H1 (cell line): ENCODE data around the gene DGKD. TPM values are rescaled to one million over a fixed set of nuclear protein-coding genes. Genes with fewer than 3 reads are reported as not detected.

Experiments used
- CTCF ChIA-PET: fragments of 300-600 bp; sonication (Branson Sonifier 250); formaldehyde crosslinking; loops from one replicate; lab custom pipeline; 2021; ENCODE audit not compliant: partially characterized antibody; lab: Charles Lee
- POLR2A ChIA-PET: fragments of 300-600 bp; sonication (Branson Sonifier 250); formaldehyde crosslinking; loops from one replicate; lab custom pipeline; 2021; ENCODE audit warnings: inconsistent platforms; ENCODE audit not compliant: partially characterized antibody; lab: Charles Lee
- DNase-seq, 2 experiments: peaks; one replicate each; pipeline versions ENCODE4 v3.0.0 to v3.0.0-alpha.2; 2010 to 2022; ENCODE audit warnings: low spot score in 2 of 2, low read depth in 1 of 2, mixed read lengths in 1 of 2
- FAIRE-seq: peaks from 2 replicates; lab custom pipeline; 2011; peaks lifted over from hg19 to GRCh38; lab: Jason Lieb, UNC
- H2AFZ ChIP-seq: 2 replicates; pipeline ENCODE4 v1.8.1; 2012; ENCODE audit warnings: low read length, inconsistent platforms
- H2AK5ac ChIP-seq: 2 replicates; pipeline ENCODE4 v1.6.1; 2013; ENCODE audit warnings: low read depth, low read length
- H2BK120ac ChIP-seq: replicated peaks from 2 replicates; pipeline ENCODE3; 2013; ENCODE audit warnings: low read depth, low read length, inconsistent platforms
- H2BK12ac ChIP-seq: 2 replicates; pipeline ENCODE4 v1.6.1; 2013; ENCODE audit warnings: low read depth, low read length
- H2BK15ac ChIP-seq: 2 replicates; pipeline ENCODE4 v1.6.1; 2013; ENCODE audit warnings: low read length
- H2BK20ac ChIP-seq: 2 replicates; pipeline ENCODE4 v1.6.1; 2013; ENCODE audit warnings: low read length
- H2BK5ac ChIP-seq: 2 replicates; pipeline ENCODE4 v1.6.1; 2013; ENCODE audit warnings: low read depth, low read length
- H3K14ac ChIP-seq: 2 replicates; pipeline ENCODE4 v1.6.1; 2013; ENCODE audit warnings: inconsistent platforms; ENCODE audit not compliant: insufficient read length
- H3K18ac ChIP-seq: 2 replicates; pipeline ENCODE4 v1.6.1; 2013; ENCODE audit warnings: low read length; ENCODE audit errors: extremely low read depth
- H3K23ac ChIP-seq: 2 replicates; pipeline ENCODE4 v1.6.1; 2013; ENCODE audit warnings: inconsistent platforms; ENCODE audit not compliant: insufficient read length
- H3K23me2 ChIP-seq: 2 replicates; pipeline ENCODE4 v1.6.1; 2013; ENCODE audit warnings: low read depth, low read length
- H3K27ac ChIP-seq: 2 replicates; pipeline ENCODE4 v1.6.1; 2011; ENCODE audit warnings: low read depth, low read length, inconsistent platforms
- H3K27me3 ChIP-seq, 4 experiments: replicated peaks in 1 of 4; 1 replicate in 1 of 4; 2 replicates in 3 of 4; pipeline versions ENCODE4 v1.6.1 to v1.8.1; 2011 to 2013; ENCODE audit warnings: low read length in 3 of 4, mild to moderate bottlenecking in 3 of 4, inconsistent platforms in 2 of 4, mixed read lengths in 2 of 4, moderate library complexity in 1 of 4; ENCODE audit not compliant: control insufficient read depth in 3 of 4, insufficient read depth in 3 of 4; ENCODE audit errors: extremely low read depth in 1 of 4
- H3K36me3 ChIP-seq, 4 experiments: 2 replicates each; pipeline versions ENCODE4 v1.6.1 to v1.8.1; 2011 to 2013; ENCODE audit warnings: mild to moderate bottlenecking in 4 of 4, low read length in 3 of 4, moderate library complexity in 2 of 4, control low read depth in 1 of 4, inconsistent platforms in 1 of 4; ENCODE audit not compliant: insufficient read depth in 4 of 4, control insufficient read depth in 2 of 4
- H3K4ac ChIP-seq: replicated peaks from 2 replicates; pipeline ENCODE3; 2013; ENCODE audit warnings: low read length, low read depth, mixed read lengths, inconsistent platforms; ENCODE audit not compliant: insufficient read length
- H3K4me1 ChIP-seq, 4 experiments: replicated peaks in 1 of 4; 1 replicate in 1 of 4; 2 replicates in 3 of 4; pipeline versions ENCODE4 v1.6.1 to v1.8.1; 2011 to 2013; ENCODE audit warnings: low read length in 3 of 4, inconsistent platforms in 2 of 4, mixed read lengths in 1 of 4; ENCODE audit not compliant: insufficient read depth in 4 of 4, control insufficient read depth in 3 of 4
- H3K4me2 ChIP-seq, 2 experiments: 2 replicates each; pipeline versions ENCODE4 v1.6.1 to v1.8.1; 2011 to 2013; ENCODE audit warnings: low read depth in 2 of 2, low read length in 2 of 2, control low read depth in 1 of 2, inconsistent platforms in 1 of 2, mild to moderate bottlenecking in 1 of 2; ENCODE audit not compliant: insufficient read depth in 1 of 2
- H3K4me3 ChIP-seq, 4 experiments: fragments of 200-600, 300-600 bp in 1 of 4; sonication (generic), shearing (Covaris generic), sonication (Bioruptor Twin) in 1 of 4; 2 replicates each; pipeline versions ENCODE4 v1.5.1 to v1.8.1; 2011 to 2016; ENCODE audit warnings: low read length in 4 of 4, low read depth in 3 of 4, control low read depth in 2 of 4, inconsistent platforms in 2 of 4, mild to moderate bottlenecking in 2 of 4, mixed read lengths in 1 of 4, moderate library complexity in 1 of 4; ENCODE audit not compliant: insufficient read depth in 2 of 4; ENCODE audit errors: extremely low read depth in 1 of 4
- H3K56ac ChIP-seq: replicated peaks from 2 replicates; pipeline ENCODE3; 2013; ENCODE audit warnings: low read depth, mild to moderate bottlenecking, mixed read lengths, low read length, inconsistent platforms; ENCODE audit not compliant: insufficient read length
- H3K79me1 ChIP-seq: 2 replicates; pipeline ENCODE4 v1.6.1; 2013; ENCODE audit warnings: low read depth, low read length, control low read depth
- H3K79me2 ChIP-seq, 2 experiments: 2 replicates each; pipeline versions ENCODE4 v1.6.1 to v1.8.1; 2012 to 2013; ENCODE audit warnings: low read length in 2 of 2, mild to moderate bottlenecking in 2 of 2, inconsistent platforms in 1 of 2; ENCODE audit not compliant: insufficient read depth in 2 of 2, control insufficient read depth in 1 of 2
- H3K9ac ChIP-seq, 4 experiments: replicated peaks in 1 of 4; 1 replicate in 1 of 4; 2 replicates in 3 of 4; pipeline versions ENCODE4 v1.6.1 to v1.8.1; 2011 to 2013; ENCODE audit warnings: low read depth in 3 of 4, low read length in 3 of 4, control low read depth in 2 of 4, mild to moderate bottlenecking in 2 of 4, moderate library complexity in 2 of 4, inconsistent platforms in 1 of 4; ENCODE audit errors: extremely low read depth in 1 of 4
- H3K9me3 ChIP-seq, 2 experiments: 2 replicates each; pipeline versions ENCODE4 v1.6.1 to v1.8.1; 2012 to 2013; ENCODE audit warnings: mild to moderate bottlenecking in 2 of 2, moderate library complexity in 2 of 2, control low read depth in 1 of 2, inconsistent platforms in 1 of 2, low read depth in 1 of 2, low read length in 1 of 2, mixed read lengths in 1 of 2; ENCODE audit not compliant: insufficient read depth in 2 of 2
- H4K20me1 ChIP-seq, 2 experiments: replicated peaks in 1 of 2; 2 replicates each; pipeline versions ENCODE3 to v1.8.1; 2011 to 2013; ENCODE audit warnings: inconsistent platforms in 2 of 2, low read length in 2 of 2, mild to moderate bottlenecking in 1 of 2; ENCODE audit not compliant: insufficient read depth in 2 of 2, control insufficient read depth in 1 of 2
- H4K5ac ChIP-seq: 2 replicates; pipeline ENCODE4 v1.6.1; 2013; ENCODE audit warnings: low read length, low read depth, mixed read lengths, inconsistent platforms; ENCODE audit not compliant: insufficient read length
- H4K8ac ChIP-seq: 2 replicates; pipeline ENCODE4 v1.8.0; 2013; ENCODE audit warnings: mild to moderate bottlenecking, moderate library complexity, low read length, inconsistent platforms; ENCODE audit not compliant: insufficient read depth; ENCODE audit errors: extremely low read depth
- H4K91ac ChIP-seq: replicated peaks from 2 replicates; pipeline ENCODE3; 2013; ENCODE audit warnings: low read length, mixed read lengths, inconsistent platforms; ENCODE audit not compliant: insufficient read length
- HDAC2 ChIP-seq, 2 experiments: fragments of 300-600 bp in 1 of 2; sonication (generic) in 1 of 2; IDR thresholded peaks; 2 replicates each; pipeline ENCODE4 v1.6.1; 2011 to 2012; ENCODE audit warnings: low read depth in 2 of 2, low read length in 2 of 2, mild to moderate bottlenecking in 2 of 2, moderate library complexity in 2 of 2, borderline replicate concordance in 1 of 2, inconsistent platforms in 1 of 2
- KDM5A ChIP-seq: fragments of 200-600 bp; IDR thresholded peaks from 2 replicates; pipeline ENCODE4 v1.7.1; 2012; ENCODE audit warnings: mild to moderate bottlenecking, low read length, inconsistent platforms, mixed read lengths
- PHF8 ChIP-seq: fragments of 200-600 bp; sonication (generic); conservative IDR thresholded peaks from 2 replicates; pipeline ENCODE4 v1.7.1; 2012; ENCODE audit warnings: low read depth, mild to moderate bottlenecking, inconsistent platforms, low read length, moderate library complexity
- SAP30 ChIP-seq: fragments of 300-600 bp; sonication (generic); IDR thresholded peaks from 2 replicates; pipeline ENCODE4 v1.7.1; 2012; ENCODE audit warnings: low read length, moderate library complexity, mild to moderate bottlenecking, inconsistent platforms; ENCODE audit not compliant: insufficient read depth, insufficient replicate concordance
- SP1 ChIP-seq: IDR thresholded peaks from 2 replicates; pipeline ENCODE4 v1.6.1; 2011; ENCODE audit warnings: low read depth, low read length
- SUZ12 ChIP-seq: fragments of 200-600 bp; sonication (generic); IDR thresholded peaks from 2 replicates; pipeline ENCODE4 v1.6.1; 2012; ENCODE audit warnings: mild to moderate bottlenecking, inconsistent platforms, low read length, moderate library complexity, mixed read lengths
- TAF1 ChIP-seq: IDR thresholded peaks from 2 replicates; pipeline ENCODE4 v1.6.1; 2011; ENCODE audit warnings: mild to moderate bottlenecking, low read depth, low read length
- WGBS, 2 experiments: shearing (Covaris generic) in 1 of 2; methylation state at CpG; one replicate each; pipeline versions ENCODE4 v1.1.6 to v1.1.7; 2013 to 2015; ENCODE audit warnings: low lambda C conversion rate in 2 of 2, mixed read lengths in 2 of 2, inconsistent platforms in 1 of 2, low coverage in 1 of 2, missing lambda C conversion rate in 1 of 2; ENCODE audit not compliant: insufficient replicate concordance in 2 of 2, insufficient coverage in 1 of 2, insufficient read length in 1 of 2; ENCODE audit errors: extremely low coverage in 1 of 2, missing lambda C conversion rate in 1 of 2; 5-methylcytosine and 5-hydroxymethylcytosine counted together
- polyA plus RNA-seq, 7 experiments: library from polyadenylated mRNA; depleted of rRNA in 3 of 7; stranded (reverse) in 5 of 7; unstranded in 2 of 7; fragments of >200 nt in 5 of 7; fragments of 200-250 nt in 2 of 7; gene quantifications; 1 replicate in 5 of 7; 2 replicates in 1 of 7; 4 replicates in 1 of 7; pipeline versions ENCODE4 v1.2.1 to v1.2.3, GENCODE V29; 2011 to 2013; ENCODE audit warnings: missing spikeins in 2 of 7, mixed read lengths in 2 of 7
- total RNA-seq: library from RNA; stranded (reverse); fragmentation: NEBNext Ultra II Directional; extraction: Animal tissue kit (Norgen Biotek cat#: 25700); gene quantifications from 2 replicates; pipeline ENCODE4 v1.2.1, GENCODE V29; 2021
- TF ChIP-seq, protein P1 (sequence below): IDR thresholded peaks from 2 replicates; pipeline ENCODE4 v1.6.1; 2011; ENCODE audit warnings: low read depth, mild to moderate bottlenecking, low read length; ENCODE audit not compliant: insufficient read depth

The DGKD gene
- total and polyA plus RNA-seq, 2 of the 8 experiments (the other 6 are each of a cell fraction or from before 2014, with no cell fraction given) = 7.7 to 30.9 TPM

GRCh38 chr2:233321166-233321565, 33.1 kb upstream of the DGKD start:
- Histone ChIP-seq H3K27ac (no peak overlapping the region), H3K4me2 (no peak overlapping the region), H3K4me3 (no peak overlapping the region), H3K36me3 (no peaks in the 10 kb centered on the region), H3K56ac (no peak overlapping the region), H4K5ac (no peak overlapping the region), H2AFZ (no peak overlapping the region), H3K4ac (no peak overlapping the region), H3K18ac (no peak overlapping the region), H2BK15ac (no peak overlapping the region), H2AK5ac (no peak overlapping the region), H2BK120ac (no peak overlapping the region), H4K20me1 (no peaks in the 10 kb centered on the region), H4K91ac (no peak overlapping the region), H3K9ac (no peak overlapping the region), H3K23ac (no peak overlapping the region), H3K23me2 (no peaks in the 10 kb centered on the region; the same call in 1 of the 2 replicates), H2BK12ac (no peak overlapping the region), H2BK5ac (no peak overlapping the region), H3K79me2 (no peaks in the 10 kb centered on the region), H2BK20ac (no peak overlapping the region), H3K79me1 (no peaks in the 10 kb centered on the region), H3K27me3 (no peaks in the 10 kb centered on the region; a peak in 1 of 7 replicates), H3K14ac (no peak overlapping the region), H3K4me1 (no peaks in the 10 kb centered on the region), H3K9me3 (no peaks in the 10 kb centered on the region), H4K8ac (no peak overlapping the region)
- WGBS, 2 experiments = 86% methylated on average over 6 of the region's 6 CpGs; no CpG with 5 or more reads in 1 of the 2 experiments
- ChIA-PET POLR2A (interaction anchor here (1.0 kb wide), 1 partner anchor 396 kb away, joined by 3 read pairs; no protein-coding TSS in a partner anchor), CTCF (interaction anchor here (0.6 to 1.7 kb wide), 5 partner anchors 17 to 216 kb away, joined by 3 to 7 read pairs (median 4); no protein-coding TSS in a partner anchor)
- DNase-seq (no peak), FAIRE-seq (no peak)
- TF ChIP-seq PHF8 = no peak
- no peak for TF ChIP-seq TAF1
- TF ChIP-seq, protein P1, sequence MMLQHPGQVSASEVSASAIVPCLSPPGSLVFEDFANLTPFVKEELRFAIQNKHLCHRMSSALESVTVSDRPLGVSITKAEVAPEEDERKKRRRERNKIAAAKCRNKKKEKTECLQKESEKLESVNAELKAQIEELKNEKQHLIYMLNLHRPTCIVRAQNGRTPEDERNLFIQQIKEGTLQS = no peak
- TF ChIP-seq KDM5A = no peak
- TF ChIP-seq SP1 = no peak
- TF ChIP-seq HDAC2 (IDR thresholded peaks at IDR 0.05; ENCODE audit: borderline replicate concordance in 1 of 2, low read depth in 2 of 2, low read length in 2 of 2) = no peak
- no peak for TF ChIP-seq SUZ12
- TF ChIP-seq SAP30 = no peak
